Measurements from ENCODE around the gene FAM107B.

The FAM107B gene

GRCh38 chr10:14625765-14626525 is 148.8 kb downstream of the FAM107B start:
- TF ChIP-seq, protein P1, sequence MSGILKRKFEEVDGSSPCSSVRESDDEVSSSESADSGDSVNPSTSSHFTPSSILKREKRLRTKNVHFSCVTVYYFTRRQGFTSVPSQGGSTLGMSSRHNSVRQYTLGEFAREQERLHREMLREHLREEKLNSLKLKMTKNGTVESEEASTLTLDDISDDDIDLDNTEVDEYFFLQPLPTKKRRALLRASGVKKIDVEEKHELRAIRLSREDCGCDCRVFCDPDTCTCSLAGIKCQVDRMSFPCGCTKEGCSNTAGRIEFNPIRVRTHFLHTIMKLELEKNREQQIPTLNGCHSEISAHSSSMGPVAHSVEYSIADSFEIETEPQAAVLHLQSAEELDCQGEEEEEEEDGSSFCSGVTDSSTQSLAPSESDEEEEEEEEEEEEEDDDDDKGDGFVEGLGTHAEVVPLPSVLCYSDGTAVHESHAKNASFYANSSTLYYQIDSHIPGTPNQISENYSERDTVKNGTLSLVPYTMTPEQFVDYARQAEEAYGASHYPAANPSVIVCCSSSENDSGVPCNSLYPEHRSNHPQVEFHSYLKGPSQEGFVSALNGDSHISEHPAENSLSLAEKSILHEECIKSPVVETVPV (CRISPR knock-in tag; IDR thresholded peaks at IDR 0.05), result no peak
- TF ChIP-seq, protein P2, sequence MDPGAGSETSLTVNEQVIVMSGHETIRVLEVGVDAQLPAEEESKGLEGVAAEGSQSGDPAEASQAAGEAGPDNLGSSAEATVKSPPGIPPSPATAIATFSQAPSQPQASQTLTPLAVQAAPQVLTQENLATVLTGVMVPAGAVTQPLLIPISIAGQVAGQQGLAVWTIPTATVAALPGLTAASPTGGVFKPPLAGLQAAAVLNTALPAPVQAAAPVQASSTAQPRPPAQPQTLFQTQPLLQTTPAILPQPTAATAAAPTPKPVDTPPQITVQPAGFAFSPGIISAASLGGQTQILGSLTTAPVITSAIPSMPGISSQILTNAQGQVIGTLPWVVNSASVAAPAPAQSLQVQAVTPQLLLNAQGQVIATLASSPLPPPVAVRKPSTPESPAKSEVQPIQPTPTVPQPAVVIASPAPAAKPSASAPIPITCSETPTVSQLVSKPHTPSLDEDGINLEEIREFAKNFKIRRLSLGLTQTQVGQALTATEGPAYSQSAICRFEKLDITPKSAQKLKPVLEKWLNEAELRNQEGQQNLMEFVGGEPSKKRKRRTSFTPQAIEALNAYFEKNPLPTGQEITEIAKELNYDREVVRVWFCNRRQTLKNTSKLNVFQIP (CRISPR knock-in tag; IDR thresholded peaks at IDR 0.05; ENCODE audit: borderline replicate concordance, low read depth), result no peak
- TF ChIP-seq RARB (CRISPR knock-in tag; IDR thresholded peaks at IDR 0.05), result no peak
- no peak for ATAC-seq

GRCh38 chr10:14625192-14625631 is 149.5 kb downstream of the FAM107B start:
- ATAC-seq, result no peak
- TF ChIP-seq TCF4 (CRISPR knock-in tag; IDR thresholded peaks at IDR 0.05; ENCODE audit: borderline replicate concordance) (no peak), ZNF70 (CRISPR knock-in tag; IDR thresholded peaks at IDR 0.05) (no peak), CSDC2 (CRISPR knock-in tag; IDR thresholded peaks at IDR 0.05) (no peak), ESRRG (CRISPR knock-in tag; IDR thresholded peaks at IDR 0.05) (no peak), OSR1 (CRISPR knock-in tag; IDR thresholded peaks at IDR 0.05) (no peak), RARB (CRISPR knock-in tag; IDR thresholded peaks at IDR 0.05) (no peak), ZNF565 (CRISPR knock-in tag; conservative IDR thresholded peaks at IDR 0.05; ENCODE audit: low read depth) (no peak), ZC3H10 (CRISPR knock-in tag; IDR thresholded peaks at IDR 0.05) (no peak), PATZ1 (CRISPR knock-in tag; IDR thresholded peaks at IDR 0.05; ENCODE audit: borderline replicate concordance) (no peak), CREB5 (CRISPR knock-in tag; IDR thresholded peaks at IDR 0.05; ENCODE audit: low read depth) (no peak), TOX (CRISPR knock-in tag; IDR thresholded peaks at IDR 0.05; ENCODE audit: borderline replicate concordance) (no peak), ZNF8 (CRISPR knock-in tag; IDR thresholded peaks at IDR 0.05) (no peak), PPARA (CRISPR knock-in tag; IDR thresholded peaks at IDR 0.05; ENCODE audit: borderline replicate concordance) (no peak), GLIS3 (CRISPR knock-in tag; IDR thresholded peaks at IDR 0.05) (no peak), TSHZ2 (CRISPR knock-in tag; IDR thresholded peaks at IDR 0.05) (no peak), ZFP3 (CRISPR knock-in tag; IDR thresholded peaks at IDR 0.05) (no peak), SNAI2 (CRISPR knock-in tag; IDR thresholded peaks at IDR 0.05) (no peak)
- TF ChIP-seq, protein P1 (CRISPR knock-in tag; IDR thresholded peaks at IDR 0.05), result no peak
- TF ChIP-seq, protein P2 (CRISPR knock-in tag; IDR thresholded peaks at IDR 0.05; ENCODE audit: borderline replicate concordance, low read depth), result no peak

Measured in SK-N-SH treated with all-trans-retinoic acid at 6 μM for 48 hours (cell line).